ENCODE data around the gene SPPL2C.

DNA sequence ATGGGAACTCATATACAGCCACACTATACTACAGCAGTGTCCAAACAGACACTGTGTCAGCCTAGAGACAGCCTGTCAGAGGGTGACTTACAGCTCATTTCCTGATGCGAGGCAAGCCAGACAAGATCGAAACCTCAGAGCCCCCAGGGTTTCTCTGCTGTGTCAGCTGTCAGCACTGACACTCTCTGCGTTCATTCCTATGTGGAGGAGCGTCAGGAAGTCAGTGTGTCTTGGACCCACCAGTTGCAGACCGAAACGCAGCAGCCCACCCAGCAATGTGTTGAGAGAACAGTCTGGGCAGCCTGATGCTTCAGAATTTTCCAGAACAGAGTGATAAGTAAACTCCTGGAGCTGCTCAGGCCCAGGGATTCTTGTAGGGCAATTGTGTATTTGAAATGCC is 29.0 kb downstream of the SPPL2C start:
- TF ChIP-seq, protein P1, sequence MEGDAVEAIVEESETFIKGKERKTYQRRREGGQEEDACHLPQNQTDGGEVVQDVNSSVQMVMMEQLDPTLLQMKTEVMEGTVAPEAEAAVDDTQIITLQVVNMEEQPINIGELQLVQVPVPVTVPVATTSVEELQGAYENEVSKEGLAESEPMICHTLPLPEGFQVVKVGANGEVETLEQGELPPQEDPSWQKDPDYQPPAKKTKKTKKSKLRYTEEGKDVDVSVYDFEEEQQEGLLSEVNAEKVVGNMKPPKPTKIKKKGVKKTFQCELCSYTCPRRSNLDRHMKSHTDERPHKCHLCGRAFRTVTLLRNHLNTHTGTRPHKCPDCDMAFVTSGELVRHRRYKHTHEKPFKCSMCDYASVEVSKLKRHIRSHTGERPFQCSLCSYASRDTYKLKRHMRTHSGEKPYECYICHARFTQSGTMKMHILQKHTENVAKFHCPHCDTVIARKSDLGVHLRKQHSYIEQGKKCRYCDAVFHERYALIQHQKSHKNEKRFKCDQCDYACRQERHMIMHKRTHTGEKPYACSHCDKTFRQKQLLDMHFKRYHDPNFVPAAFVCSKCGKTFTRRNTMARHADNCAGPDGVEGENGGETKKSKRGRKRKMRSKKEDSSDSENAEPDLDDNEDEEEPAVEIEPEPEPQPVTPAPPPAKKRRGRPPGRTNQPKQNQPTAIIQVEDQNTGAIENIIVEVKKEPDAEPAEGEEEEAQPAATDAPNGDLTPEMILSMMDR (optimal IDR thresholded peaks at IDR 0.05 in 1 of 3, IDR thresholded peaks at IDR 0.05 in 1 of 3, conservative IDR thresholded peaks at IDR 0.05 in 1 of 3; ENCODE audit: extremely low read depth in 1 of 3, insufficient read depth in 2 of 3, low read length in 3 of 3) = no peak
- no peak for TF ChIP-seq EZH2 (IDR thresholded peaks at IDR 0.05; ENCODE audit: low read length)
